AG04450 (cell line): ENCODE results near the gene THADA. TPM values are rescaled to one million over a fixed set of nuclear protein-coding genes. Genes with fewer than 3 reads are reported as not detected.

Experiments used
- CTCF ChIA-PET: fragments of 300-600, 350-600 bp; formaldehyde crosslinking; extraction: SDS; loops from one replicate; lab custom pipeline; 2022; ENCODE audit warnings: antibody characterized with exemption, inconsistent platforms; lab: Charles Lee
- POLR2A ChIA-PET: fragments of 350-600 bp; formaldehyde crosslinking; extraction: SDS; loops from one replicate; lab custom pipeline; 2021; ENCODE audit warnings: antibody characterized with exemption, inconsistent platforms; lab: Yijun Ruan, JAX
- DNase-seq: peaks from one replicate; pipeline ENCODE4 v3.0.0-alpha.2; 2011; ENCODE audit warnings: low read depth, low spot score
- H3K27ac ChIP-seq: one replicate; pipeline ENCODE4 v1.5.1; 2012; ENCODE audit warnings: low read depth, low read length, control low read depth
- H3K27me3 ChIP-seq: one replicate; pipeline ENCODE4 v1.6.0; 2012; ENCODE audit warnings: low read length; ENCODE audit not compliant: control insufficient read depth, insufficient read depth
- H3K4me3 ChIP-seq: 2 replicates; pipeline ENCODE4 v1.5.1; 2011; ENCODE audit warnings: mild to moderate bottlenecking, low read depth, low read length, control low read depth
- H3K9me3 ChIP-seq: 2 replicates; pipeline ENCODE4 v1.5.1; 2012; ENCODE audit warnings: low read length; ENCODE audit not compliant: control insufficient read depth, insufficient read depth
- CTCF ChIP-seq: IDR thresholded peaks from 2 replicates; pipeline ENCODE4 v1.5.1; 2011; ENCODE audit warnings: low read depth, low read length, control low read depth, inconsistent platforms
- polyA plus RNA-seq: library from polyadenylated mRNA; depleted of rRNA; stranded (reverse); fragments of >200 nt; gene quantifications from 2 replicates; pipeline ENCODE4 v1.2.3, GENCODE V29; 2011; rRNA removed
- small RNA-seq: library from RNA; depleted of rRNA; stranded (forward); fragments of <200 nt; gene quantifications from one replicate; pipeline ENCODE3, GENCODE V24; 2012; ENCODE audit warnings: low read depth; ENCODE audit not compliant: insufficient read length

Gene THADA
- polyA plus RNA-seq, 1 experiment = 15.0 TPM

GRCh38 chr2:43186321-43186678, 409.5 kb downstream of the THADA start:
- CTCF ChIA-PET = no interaction called here
- H3K9me3 ChIP-seq = no peaks in the 10 kb centered on the region

GRCh38 chr2:43185146-43185545, 410.7 kb downstream of the THADA start:
- no peak for DNase-seq
- POLR2A ChIA-PET = no interaction called here
- Histone ChIP-seq H3K27ac (no peak overlapping the region), H3K27me3 (no peaks in the 10 kb centered on the region), H3K9me3 (no peaks in the 10 kb centered on the region), H3K4me3 (no peak overlapping the region)
- TF ChIP-seq CTCF = no peak
- CTCF ChIA-PET = no interaction called here

More at GRCh38 chr2:43186321-43186678, 409.5 kb downstream of the THADA start:
- no peak overlapping the region for H3K4me3 ChIP-seq
- no peak for DNase-seq
- H3K27ac ChIP-seq = no peak overlapping the region
- POLR2A ChIA-PET = interaction anchor here (0.7 kb wide), 1 partner anchor 12 kb away, joined by 3 read pairs; no protein-coding TSS in a partner anchor
- TF ChIP-seq CTCF = no peak
- no peaks in the 10 kb centered on the region for H3K27me3 ChIP-seq

GRCh38 chr2:43184339-43184895, 411.4 kb downstream of the THADA start:
- TF ChIP-seq CTCF = no peak
- Histone ChIP-seq H3K9me3 (no peaks in the 10 kb centered on the region), H3K27me3 (no peaks in the 10 kb centered on the region), H3K27ac (no peak overlapping the region), H3K4me3 (no peak overlapping the region)
- ChIA-PET CTCF (no interaction called here), POLR2A (no interaction called here)
- no peak for DNase-seq

- H3K9me3 ChIP-seq = no peaks in the 10 kb centered on the region
- no peak for DNase-seq
- TF ChIP-seq CTCF = no peak
- H3K4me3 ChIP-seq = no peak overlapping the region
- ChIA-PET CTCF (no interaction called here), POLR2A (no interaction called here)
- no peak overlapping the region for H3K27ac ChIP-seq
- no peaks in the 10 kb centered on the region for H3K27me3 ChIP-seq
Measured at GRCh38 chr2:43183743-43184142, 412.1 kb downstream of the THADA start.

- CTCF ChIA-PET = interaction anchor here (1.2 kb wide), 1 partner anchor 19 kb away, joined by 5 read pairs; no protein-coding TSS in a partner anchor
- no peak for TF ChIP-seq CTCF
- POLR2A ChIA-PET = interaction anchor here (0.6 kb wide), 2 partner anchors 38 to 39 kb away, joined by 4 to 5 read pairs; no protein-coding TSS in a partner anchor
- no peaks in the 10 kb centered on the region for H3K27me3 ChIP-seq
- H3K27ac ChIP-seq = no peak overlapping the region
- no peak overlapping the region for H3K4me3 ChIP-seq
- no peak for DNase-seq
- peaks cover 13% of the 10 kb centered on the region for H3K9me3 ChIP-seq
Measured at GRCh38 chr2:43180897-43181296, 414.9 kb downstream of the THADA start.

Small RNA genes lying within 50 kb of the gene (small RNA-seq; reads per million reads assigned to genes)
- gene RF00019 (not detected), gene RN7SL531P (not detected), gene RNU6-958P (2.7 reads per million, percentile 10 among the genes with 10 or more reads in this experiment)

Other genes starting within 250 kb of the THADA start
- 4.5 and 6.0 TPM in 2 replicates for gene PLEKHH2, start 41.2 kb upstream of the THADA start, polyA plus RNA-seq
- 0.51 and 0.77 TPM in 2 replicates for gene C1GALT1C1L, start 80.4 kb upstream of the THADA start, polyA plus RNA-seq
- 17.7 and 23.3 TPM in 2 replicates for gene DYNC2LI1, start 178.0 kb upstream of the THADA start, polyA plus RNA-seq
- gene ABCG5, start 242.8 kb upstream of the THADA start, polyA plus RNA-seq = not detected in 2 replicates
- gene ABCG8, start 242.9 kb upstream of the THADA start, polyA plus RNA-seq = not detected in 2 replicates